ENCODE data around the gene LYPD6B.

LYPD6B gene

GRCh38 chr2:149017116-149017985, 21.1 kb upstream of the LYPD6B start:
- Histone ChIP-seq H3K27me3 (no peaks in the 10 kb centered on the region), H3K36me3 (no peaks in the 10 kb centered on the region), H3K4me3 (ENCODE audit: low read depth, low read length) (no peak overlapping the region), H3K9me3 (no peaks in the 10 kb centered on the region), H3K4me1 (no peaks in the 10 kb centered on the region)
- DNase-seq: peak; percentile 65
- TF ChIP-seq, protein P1, sequence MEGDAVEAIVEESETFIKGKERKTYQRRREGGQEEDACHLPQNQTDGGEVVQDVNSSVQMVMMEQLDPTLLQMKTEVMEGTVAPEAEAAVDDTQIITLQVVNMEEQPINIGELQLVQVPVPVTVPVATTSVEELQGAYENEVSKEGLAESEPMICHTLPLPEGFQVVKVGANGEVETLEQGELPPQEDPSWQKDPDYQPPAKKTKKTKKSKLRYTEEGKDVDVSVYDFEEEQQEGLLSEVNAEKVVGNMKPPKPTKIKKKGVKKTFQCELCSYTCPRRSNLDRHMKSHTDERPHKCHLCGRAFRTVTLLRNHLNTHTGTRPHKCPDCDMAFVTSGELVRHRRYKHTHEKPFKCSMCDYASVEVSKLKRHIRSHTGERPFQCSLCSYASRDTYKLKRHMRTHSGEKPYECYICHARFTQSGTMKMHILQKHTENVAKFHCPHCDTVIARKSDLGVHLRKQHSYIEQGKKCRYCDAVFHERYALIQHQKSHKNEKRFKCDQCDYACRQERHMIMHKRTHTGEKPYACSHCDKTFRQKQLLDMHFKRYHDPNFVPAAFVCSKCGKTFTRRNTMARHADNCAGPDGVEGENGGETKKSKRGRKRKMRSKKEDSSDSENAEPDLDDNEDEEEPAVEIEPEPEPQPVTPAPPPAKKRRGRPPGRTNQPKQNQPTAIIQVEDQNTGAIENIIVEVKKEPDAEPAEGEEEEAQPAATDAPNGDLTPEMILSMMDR (IDR thresholded peaks at IDR 0.05; ENCODE audit: low read depth, low read length): peak; percentile 78

DNA sequence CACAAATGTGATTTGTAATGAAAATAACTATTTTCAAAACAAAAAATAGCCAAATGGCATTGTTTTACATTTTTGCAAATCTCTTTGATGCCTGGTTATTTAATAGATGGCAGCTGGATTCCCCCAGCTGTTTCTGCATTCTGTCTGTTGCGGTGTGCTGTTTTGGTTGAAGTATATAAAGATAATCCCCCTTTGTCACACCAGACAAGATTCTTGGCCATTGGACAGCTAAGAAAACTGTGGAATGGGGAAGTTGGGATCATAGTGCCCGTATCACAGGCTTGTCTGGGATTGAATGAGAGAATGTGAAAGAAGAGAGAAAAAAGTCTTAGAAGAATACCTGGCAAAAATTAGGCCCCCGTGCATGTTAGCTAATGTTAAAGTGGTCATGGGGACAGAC, 19.5 kb upstream of the LYPD6B start:
- no peaks in the 10 kb centered on the region for H3K27me3 ChIP-seq
- no peak for DNase-seq
- no peak overlapping the region for H3K4me3 ChIP-seq (ENCODE audit: low read depth, low read length)
- no peaks in the 10 kb centered on the region for H3K4me1 ChIP-seq
- TF ChIP-seq, protein P1 (IDR thresholded peaks at IDR 0.05; ENCODE audit: low read depth, low read length): no peak
- no peaks in the 10 kb centered on the region for H3K36me3 ChIP-seq
- no peaks in the 10 kb centered on the region for H3K9me3 ChIP-seq

GRCh38 chr2:149019768-149020167, 18.7 kb upstream of the LYPD6B start:
- H3K27me3 ChIP-seq: no peaks in the 10 kb centered on the region
- no peaks in the 10 kb centered on the region for H3K9me3 ChIP-seq
- no peak for DNase-seq
- H3K36me3 ChIP-seq: no peaks in the 10 kb centered on the region
- no peak overlapping the region for H3K4me3 ChIP-seq (ENCODE audit: low read depth, low read length)
- TF ChIP-seq, protein P1 (IDR thresholded peaks at IDR 0.05; ENCODE audit: low read depth, low read length): no peak
- H3K4me1 ChIP-seq: no peaks in the 10 kb centered on the region

GRCh38 chr2:149020432-149020851, 18.1 kb upstream of the LYPD6B start:
- H3K36me3 ChIP-seq: no peaks in the 10 kb centered on the region
- no peaks in the 10 kb centered on the region for H3K4me1 ChIP-seq
- no peaks in the 10 kb centered on the region for H3K9me3 ChIP-seq
- TF ChIP-seq, protein P1 (IDR thresholded peaks at IDR 0.05; ENCODE audit: low read depth, low read length): no peak
- no peak for DNase-seq
- no peaks in the 10 kb centered on the region for H3K27me3 ChIP-seq
- no peak overlapping the region for H3K4me3 ChIP-seq (ENCODE audit: low read depth, low read length)

- no peak overlapping the region for H3K4me3 ChIP-seq (ENCODE audit: low read depth, low read length)
- TF ChIP-seq, protein P1 (IDR thresholded peaks at IDR 0.05; ENCODE audit: low read depth, low read length): no peak
- no peak for DNase-seq
- H3K4me1 ChIP-seq: no peaks in the 10 kb centered on the region
- H3K9me3 ChIP-seq: no peaks in the 10 kb centered on the region
- H3K36me3 ChIP-seq: no peaks in the 10 kb centered on the region
- no peaks in the 10 kb centered on the region for H3K27me3 ChIP-seq
Observed at GRCh38 chr2:149021271-149021719, 17.2 kb upstream of the LYPD6B start.

- Histone ChIP-seq H3K9me3 (no peaks in the 10 kb centered on the region), H3K4me1 (no peaks in the 10 kb centered on the region)
- DNase-seq: no peak
Observed at GRCh38 chr2:149021761-149022160, 16.7 kb upstream of the LYPD6B start.

More at GRCh38 chr2:149021761-149022160, 16.7 kb upstream of the LYPD6B start:
- Histone ChIP-seq H3K27me3 (no peaks in the 10 kb centered on the region), H3K4me3 (ENCODE audit: low read depth, low read length) (no peak overlapping the region), H3K36me3 (no peaks in the 10 kb centered on the region)
- TF ChIP-seq, protein P1 (IDR thresholded peaks at IDR 0.05; ENCODE audit: low read depth, low read length): no peak

All from BE2C (cell line).